LNCAP (cell line): Measurements from ENCODE around the gene TMEM270.

Experiments
- CTCF ChIP-seq: fragments of 450-650 bp; IDR thresholded peaks from 2 replicates; pipeline ENCODE4 v1.5.1; 2017; ENCODE audit warnings: mild to moderate bottlenecking

Gene TMEM270

GRCh38 chr7:73900286-73900685, 39.3 kb downstream of the TMEM270 start:
- no peak for TF ChIP-seq CTCF

DNA sequence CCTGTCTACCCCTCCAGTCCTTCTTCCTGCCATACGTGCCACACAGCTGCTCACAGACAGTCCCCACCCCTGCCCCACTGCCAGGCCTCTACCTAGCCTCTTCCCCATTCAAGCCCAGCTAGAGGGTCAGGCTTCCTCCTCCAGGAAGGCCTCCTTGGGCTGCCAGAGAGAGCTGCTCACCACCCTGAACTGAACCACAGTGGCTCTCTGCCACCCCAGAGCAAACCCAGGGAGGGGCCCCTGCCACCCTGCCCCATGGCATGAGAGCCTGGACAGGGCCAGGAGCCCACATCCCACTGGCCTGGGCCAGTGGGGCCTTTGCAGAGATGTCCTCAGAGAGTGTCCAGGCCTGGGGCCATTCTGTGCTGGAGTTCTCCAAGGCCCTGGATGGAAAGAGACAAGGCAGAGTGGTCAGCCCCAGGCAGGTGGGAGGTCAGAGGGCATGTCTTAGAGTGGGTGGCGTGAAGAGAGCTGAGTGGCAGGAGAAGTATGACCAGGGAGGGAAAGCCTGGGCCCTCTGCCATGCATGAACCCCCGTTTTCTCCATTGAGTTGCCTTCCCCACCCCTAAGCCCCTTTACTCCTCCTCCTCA, 40.4 kb downstream of the TMEM270 start:
- no peak for TF ChIP-seq CTCF

DNA sequence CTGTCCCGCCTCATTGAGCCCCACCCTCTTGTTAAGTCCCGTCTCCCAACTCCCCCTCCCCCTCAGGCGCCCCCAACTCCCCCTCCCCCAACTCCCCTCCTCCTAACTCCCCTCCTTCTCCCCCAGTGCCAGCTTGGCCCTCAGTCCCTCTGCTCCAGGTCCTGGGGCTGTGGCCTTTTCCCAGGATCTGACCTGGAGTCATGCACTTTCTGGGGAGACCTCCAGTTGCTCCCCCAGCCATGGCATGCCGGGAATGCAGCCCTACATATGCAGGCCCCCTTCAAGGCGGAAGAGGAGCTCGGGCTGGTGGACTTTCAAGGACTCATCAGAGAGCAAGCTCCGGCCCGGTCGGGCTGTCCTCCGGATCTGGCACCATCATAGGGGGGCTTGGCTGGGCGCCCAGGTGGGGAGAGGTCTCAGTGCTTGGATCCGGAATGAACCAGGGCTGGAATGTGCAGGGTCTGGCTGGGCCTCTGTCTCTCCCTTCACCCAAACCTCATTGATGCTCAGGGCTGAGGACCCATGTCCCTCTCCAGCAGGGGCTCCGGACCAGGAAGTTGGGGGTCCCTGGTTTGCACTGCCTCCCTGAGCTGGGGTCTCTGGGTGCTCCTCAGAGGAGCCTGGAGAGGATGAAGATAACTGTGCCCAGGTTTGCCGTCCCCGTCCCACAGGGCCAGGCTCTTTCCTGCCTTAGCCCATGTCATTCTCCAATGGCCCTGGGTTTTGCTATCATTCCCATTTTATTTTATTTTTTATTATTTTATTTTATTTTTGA, 41.1 kb downstream of the TMEM270 start:
- TF ChIP-seq CTCF, result no peak

- no peak for TF ChIP-seq CTCF
These were observed 42.6 kb downstream of the TMEM270 start for GRCh38 chr7:73903321-73904218.

DNA sequence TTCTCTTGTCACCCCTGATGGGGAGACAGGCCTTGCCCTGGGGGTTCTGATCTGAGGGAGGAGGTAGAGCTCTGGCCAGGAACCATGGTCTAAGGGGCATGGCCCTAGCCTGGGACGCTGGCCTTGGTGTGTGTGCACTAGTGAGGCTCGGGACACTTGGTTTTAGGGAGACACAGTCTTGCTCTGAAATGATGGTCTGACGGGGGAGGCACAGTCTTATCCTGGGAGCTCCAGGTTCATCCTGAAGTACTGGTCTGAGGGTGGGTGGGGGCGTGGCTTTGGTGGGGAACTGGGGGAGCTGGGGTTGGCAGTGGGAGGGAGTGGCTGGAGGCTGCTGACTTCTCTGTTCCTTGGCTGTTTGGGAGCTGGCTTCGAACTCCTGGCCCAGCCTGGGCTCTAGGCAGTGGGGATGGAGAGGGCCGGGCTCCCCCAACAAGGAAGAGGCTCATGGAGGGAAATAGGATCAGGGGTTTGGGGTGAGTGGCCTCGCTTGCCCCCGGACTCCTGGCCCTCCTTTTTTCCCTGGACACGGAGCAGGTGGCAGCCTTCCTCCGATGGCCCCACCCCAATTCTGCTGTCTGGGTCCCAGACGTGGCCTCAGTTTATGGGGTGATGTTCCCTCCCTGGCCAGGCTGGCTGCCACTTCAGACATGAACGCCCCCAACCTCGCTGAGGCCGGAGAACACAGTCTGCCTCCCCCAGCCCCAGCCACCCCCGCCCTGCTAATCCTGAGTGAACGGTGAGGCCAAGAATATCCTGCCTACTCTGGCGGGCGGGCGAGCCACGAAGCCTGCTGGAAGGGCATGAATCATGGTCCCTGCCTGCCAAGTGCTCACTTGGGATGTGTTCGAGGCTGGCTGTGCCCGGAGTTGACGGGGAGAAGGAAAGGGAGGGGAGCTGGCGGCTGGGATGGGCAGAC, 43.5 kb downstream of the TMEM270 start:
- TF ChIP-seq CTCF, result no peak

- TF ChIP-seq CTCF, result no peak
These were observed 44.4 kb downstream of the TMEM270 start for GRCh38 chr7:73905360-73905759.

- TF ChIP-seq CTCF, result no peak
These were observed 45.9 kb downstream of the TMEM270 start for GRCh38 chr7:73906874-73907273.
